HG03460 (cell line): Measurements from ENCODE around the gene INCA1.

Experiments used
- ATAC-seq: cut with Tn5 transposase; IDR thresholded peaks from one replicate; pipeline ENCODE4 v1.9.1; 2021; ENCODE audit not compliant: unreplicated experiment

INCA1 gene

GRCh38 chr17:4950075-4950745 is 47.1 kb downstream of the INCA1 start:
- ATAC-seq, result peak; percentile 9

- ATAC-seq, result peak; percentile 28
Observed at GRCh38 chr17:4949321-4950074, 47.8 kb downstream of the INCA1 start.

- peak; percentile 29 for ATAC-seq
Observed at GRCh38 chr17:4948931-4949320, 48.4 kb downstream of the INCA1 start.

GRCh38 chr17:4948166-4948930 is 49.0 kb downstream of the INCA1 start, which contains the start of gene PFN1:
TSS of gene PFN1 (minus strand) at chr17:4948530. CDS start at chr17:4948394, 136 bp downstream.
- peak; percentile 17 for ATAC-seq

- no peak for ATAC-seq
Observed at GRCh38 chr17:4947411-4948165, 49.7 kb downstream of the INCA1 start.

- no peak for ATAC-seq
Observed at GRCh38 chr17:4947010-4947410, 50.3 kb downstream of the INCA1 start.

GRCh38 chr17:4946312-4946976 is 50.9 kb downstream of the INCA1 start:
- ATAC-seq, result no peak

- ATAC-seq, result no peak
Observed at GRCh38 chr17:4945944-4946280, 51.4 kb downstream of the INCA1 start.

GRCh38 chr17:4945176-4945943 is 52.0 kb downstream of the INCA1 start:
- ATAC-seq, result peak; percentile 18

GRCh38 chr17:4944554-4945175 is 52.7 kb downstream of the INCA1 start:
- ATAC-seq, result no peak

GRCh38 chr17:4944163-4944553 is 53.2 kb downstream of the INCA1 start:
- ATAC-seq, result no peak

GRCh38 chr17:4942760-4943508 is 54.4 kb downstream of the INCA1 start:
- ATAC-seq, result no peak

GRCh38 chr17:4941319-4941610 is 56.1 kb downstream of the INCA1 start:
- ATAC-seq, result no peak

GRCh38 chr17:4940555-4941318 is 56.6 kb downstream of the INCA1 start:
- no peak for ATAC-seq

GRCh38 chr17:4939796-4940554 is 57.3 kb downstream of the INCA1 start, which contains the start of the genes RNF167 and SLC25A11:
TSS of gene RNF167 (plus strand) at chr17:4940268. CDS start at chr17:4940910, 642 bp downstream.
TSS of gene SLC25A11 (minus strand) at chr17:4940046. CDS start at chr17:4939910, 136 bp downstream.
- ATAC-seq, result peak; percentile 73

- ATAC-seq, result peak; percentile 17
Observed at GRCh38 chr17:4939546-4939795, 57.9 kb downstream of the INCA1 start.
